Upper lobe of left lung (tissue), 6 donors: ENCODE measurements around the gene EML2. TPM values are rescaled to one million over a fixed set of nuclear protein-coding genes. Genes with fewer than 3 reads are reported as not detected.
A peak's percentile ranks its signal among the peaks of the same experiment; 100 is the strongest.
"Not testable (repeated sequence)": the region's sequence is repeated elsewhere in the genome, so short reads cannot be mapped to it uniquely, and the experiment has no call there.

Source experiments
- ATAC-seq, 2 donors: fragments of 200-7000 bp; cut with Tn5 transposase; one replicate each; pipeline ENCODE4 v1.9.1; 2022; ENCODE audit warnings: mild to moderate bottlenecking in 2 of 2, moderate library complexity in 2 of 2; ENCODE audit not compliant: low FRiP score in 2 of 2
- DNase-seq, 2 donors: peaks; one replicate each; pipeline ENCODE4 v3.0.0-alpha.2; 2019 to 2020
- H3K27ac ChIP-seq, 4 donors: fragments of 200-600 bp; sonication (generic); one replicate each; pipeline ENCODE4 v1.5.1; 2016 to 2019
- H3K27me3 ChIP-seq, 4 donors: fragments of 200-600 bp; sonication (generic); one replicate each; pipeline ENCODE4 v1.5.1; 2017 to 2019
- H3K36me3 ChIP-seq, 4 donors: fragments of 200-600 bp; sonication (generic); one replicate each; pipeline ENCODE4 v1.5.1; 2016 to 2019
- H3K4me1 ChIP-seq, 4 donors: fragments of 200-600 bp; sonication (generic); one replicate each; pipeline ENCODE4 v1.5.1; 2018 to 2019
- H3K4me3 ChIP-seq, 4 donors: fragments of 200-600 bp; sonication (generic); one replicate each; pipeline ENCODE4 v1.5.1; 2017 to 2019; ENCODE audit warnings: mild to moderate bottlenecking in 2 of 4, moderate library complexity in 1 of 4
- H3K9me3 ChIP-seq, 4 donors: fragments of 200-600 bp; sonication (generic); one replicate each; pipeline ENCODE4 v1.5.1; 2018 to 2019
- CTCF ChIP-seq, 6 experiments: fragments of 450-650 bp in 4 of 6; fragments of 200-600 bp in 2 of 6; sonication (generic) in 2 of 6; IDR thresholded peaks; one replicate each; pipeline ENCODE4 v1.5.1; 2016 to 2019; ENCODE audit warnings: antibody characterized with exemption in 6 of 6
- EP300 ChIP-seq, 4 donors: sonication (generic); formaldehyde crosslinking; IDR thresholded peaks; one replicate each; pipeline ENCODE4 v1.5.1; 2017; ENCODE audit warnings: antibody characterized with exemption in 4 of 4, control low read depth in 2 of 4
- POLR2A ChIP-seq, 4 donors: fragments of 450-650 bp; IDR thresholded peaks; one replicate each; pipeline ENCODE4 v1.5.1; 2016 to 2017; ENCODE audit warnings: antibody characterized with exemption in 4 of 4, mild to moderate bottlenecking in 2 of 4
- POLR2AphosphoS5 ChIP-seq, 2 donors: sonication (generic); formaldehyde crosslinking; IDR thresholded peaks; one replicate each; pipeline ENCODE4 v1.5.1; 2017; ENCODE audit warnings: antibody characterized with exemption in 2 of 2
- WGBS, 2 donors: methylation state at CpG; one replicate each; pipeline ENCODE4 v1.1.5; 2017 to 2018; 5-methylcytosine and 5-hydroxymethylcytosine counted together
- total RNA-seq, 6 donors: library from RNA; depleted of rRNA in 4 of 6; stranded (reverse); fragments of >200 nt in 4 of 6; gene quantifications; one replicate each; pipeline versions ENCODE4 v1.1.0 to v1.2.1, GENCODE V29; 2016 to 2021
- donor health status: DM: no; HTN: no; CAD: no; lungs with moderate emphysema.
- donor health status: DM: no; HTN: yes; CAD: no; lungs with severe emphysema.

EML2 gene
- 10 to 100 TPM; 34.1 to 70.2 (median 48.2) TPM for total RNA-seq

- Histone ChIP-seq H3K36me3 (no peaks in the 10 kb centered on the region), H3K9me3 (no peaks in the 10 kb centered on the region), H3K27ac (peak within 1 kb of the TSS; percentile 25 to 82 (median 65)), H3K4me1 (peaks cover 40 to 54% (median 43%) of the 10 kb centered on the region in 4 donors), H3K4me3 (peak within 1 kb of the TSS; percentile 67 to 78 (median 72)), H3K27me3 (no peaks in the 10 kb centered on the region)
- 8 to 12% methylated on average over 18 to 30 of the region's 52 CpGs for WGBS, 2 donors
- DNase-seq, result peak; percentile 72 to 91
- peak in 1 of 2 donors; percentile 63 for ATAC-seq
- peak in 1 of 4 donors; percentile 36 for TF ChIP-seq POLR2A (IDR thresholded peaks at IDR 0.05)
- no peak for TF ChIP-seq EP300 (IDR thresholded peaks at IDR 0.05)
- peak in 1 of 6 experiments; percentile 20 for TF ChIP-seq CTCF (IDR thresholded peaks at IDR 0.05)
- TF ChIP-seq POLR2AphosphoS5 (IDR thresholded peaks at IDR 0.05), result peak in 1 of 2 donors; percentile 33
Observed at GRCh38 chr19:45638930-45639729, at the start of gene EML2. Gene EML2, minus strand, starts transcription at chr19:45639397. Its CDS starts 21 bp downstream, at chr19:45639376.

GRCh38 chr19:45687599-45687998 lies 48.4 kb upstream of the EML2 start:
- H3K4me1 ChIP-seq, result peaks cover 7 to 11% (median 9%) of the 10 kb centered on the region in 4 donors
- no peaks in the 10 kb centered on the region for H3K9me3 ChIP-seq
- ATAC-seq (no peak), DNase-seq (no peak)
- H3K4me3 ChIP-seq, result no peak overlapping the region
- WGBS, 2 donors, result 89 to 90% methylated on average over 9 of the region's 9 CpGs
- no peaks in the 10 kb centered on the region for H3K27me3 ChIP-seq
- TF ChIP-seq POLR2AphosphoS5 (IDR thresholded peaks at IDR 0.05) (no peak), EP300 (IDR thresholded peaks at IDR 0.05) (no peak), POLR2A (IDR thresholded peaks at IDR 0.05) (no peak), CTCF (IDR thresholded peaks at IDR 0.05) (no peak)
- no peak overlapping the region for H3K27ac ChIP-seq
- H3K36me3 ChIP-seq, result peaks cover 17 to 54% (median 35%) of the 10 kb centered on the region in 4 donors

- not testable (repeated sequence) for H3K9me3 ChIP-seq, DNase-seq, ATAC-seq, H3K27ac ChIP-seq, H3K4me3 ChIP-seq, H3K27me3 ChIP-seq
- H3K4me1 ChIP-seq, result peaks cover 8 to 14% (median 11%) of the 10 kb centered on the region in 4 donors
- WGBS, 2 donors, result 89 to 95% methylated on average over 11 of the region's 11 CpGs
- peaks cover 17 to 54% (median 35%) of the 10 kb centered on the region in 4 donors for H3K36me3 ChIP-seq
Observed at GRCh38 chr19:45685045-45685444, 45.8 kb upstream of the EML2 start.

GRCh38 chr19:45682908-45683307 lies 43.7 kb upstream of the EML2 start:
- DNase-seq (no peak), ATAC-seq (no peak)
- TF ChIP-seq EP300 (IDR thresholded peaks at IDR 0.05) (no peak), CTCF (IDR thresholded peaks at IDR 0.05) (no peak), POLR2AphosphoS5 (IDR thresholded peaks at IDR 0.05) (no peak), POLR2A (IDR thresholded peaks at IDR 0.05) (no peak)
- Histone ChIP-seq H3K9me3 (no peaks in the 10 kb centered on the region), H3K36me3 (peaks cover 14 to 41% (median 29%) of the 10 kb centered on the region in 4 donors), H3K4me3 (no peak overlapping the region), H3K4me1 (peaks cover 12 to 17% (median 14%) of the 10 kb centered on the region in 4 donors), H3K27ac (no peak overlapping the region), H3K27me3 (peaks cover 0 to 4% (median 2%) of the 10 kb centered on the region in 4 donors)
- 77 to 79% methylated on average over 5 of the region's 5 CpGs for WGBS, 2 donors

- no peak for DNase-seq
- ATAC-seq, result no peak
- Histone ChIP-seq H3K27ac (peak overlapping the region; percentile 59 to 83 (median 68)), H3K36me3 (peaks cover 6 to 33% (median 21%) of the 10 kb centered on the region in 4 donors), H3K4me1 (peaks cover 19 to 25% (median 21%) of the 10 kb centered on the region in 4 donors), H3K9me3 (no peaks in the 10 kb centered on the region), H3K4me3 (peak overlapping the region in 1 of 4 donors; percentile 36), H3K27me3 (peaks cover 0 to 12% (median 6%) of the 10 kb centered on the region in 4 donors)
- WGBS, 2 donors, result 76 to 79% methylated on average over 8 of the region's 8 CpGs
- TF ChIP-seq EP300 (IDR thresholded peaks at IDR 0.05) (no peak), POLR2A (IDR thresholded peaks at IDR 0.05) (no peak), CTCF (IDR thresholded peaks at IDR 0.05) (no peak), POLR2AphosphoS5 (IDR thresholded peaks at IDR 0.05) (no peak)
Observed at GRCh38 chr19:45682117-45682516, 42.9 kb upstream of the EML2 start.
